ENCODE data around the gene BICD1. TPM values are rescaled to one million over a fixed set of nuclear protein-coding genes. Genes with fewer than 3 reads are reported as not detected.
A peak's percentile ranks its signal among the peaks of the same experiment; 100 is the strongest.

The BICD1 gene
- total RNA-seq, 1 donor, result 17.9 TPM

DNA sequence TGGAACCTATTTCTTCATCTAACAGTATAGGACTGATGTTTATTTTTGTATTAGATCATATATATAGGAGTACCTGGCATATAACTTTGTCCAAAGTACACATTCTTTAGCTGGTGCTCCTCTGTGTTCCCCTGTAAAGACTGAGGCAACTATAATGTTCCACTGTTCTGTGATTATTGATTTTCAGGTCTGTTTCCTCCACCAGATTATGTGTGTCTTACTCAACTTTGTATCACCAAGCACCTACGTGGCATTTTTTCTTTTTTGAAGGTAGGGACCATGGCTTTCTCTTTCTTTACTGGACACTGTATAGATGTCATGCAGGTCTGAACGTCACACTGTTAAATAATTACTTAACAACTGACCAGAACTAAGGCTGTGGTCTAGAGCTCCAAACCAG, 29.3 kb downstream of the BICD1 start:
- no peak for TF ChIP-seq CTCF (IDR thresholded peaks at IDR 0.05; ENCODE audit: insufficient read depth, low read length)
- no peak overlapping the region for H3K4me3 ChIP-seq (ENCODE audit: low read depth, low read length)
- no peak for DNase-seq (ENCODE audit: low read depth)

DNA sequence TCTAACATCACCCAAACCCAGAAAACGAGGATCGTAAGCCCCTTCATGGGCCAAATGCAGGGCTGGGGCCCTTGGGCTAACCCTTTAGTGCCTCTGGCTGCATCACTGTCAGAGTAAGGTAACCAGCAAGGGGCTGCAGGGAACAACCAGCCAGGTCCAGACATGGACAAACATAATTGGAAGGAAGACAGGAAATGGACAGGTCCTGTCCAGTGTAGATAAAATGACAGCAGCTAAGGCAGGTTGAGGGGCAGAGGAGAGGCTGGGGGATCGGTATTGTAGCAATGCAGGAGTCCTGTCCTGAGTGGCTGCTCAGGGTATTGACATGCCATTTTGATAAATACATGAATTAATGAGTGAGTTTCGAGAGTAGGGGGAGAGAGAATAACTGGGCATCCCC, 29.8 kb downstream of the BICD1 start:
- no peak for TF ChIP-seq CTCF (IDR thresholded peaks at IDR 0.05; ENCODE audit: insufficient read depth, low read length)
- DNase-seq (ENCODE audit: low read depth), result no peak
- no peak overlapping the region for H3K4me3 ChIP-seq (ENCODE audit: low read depth, low read length)

DNA sequence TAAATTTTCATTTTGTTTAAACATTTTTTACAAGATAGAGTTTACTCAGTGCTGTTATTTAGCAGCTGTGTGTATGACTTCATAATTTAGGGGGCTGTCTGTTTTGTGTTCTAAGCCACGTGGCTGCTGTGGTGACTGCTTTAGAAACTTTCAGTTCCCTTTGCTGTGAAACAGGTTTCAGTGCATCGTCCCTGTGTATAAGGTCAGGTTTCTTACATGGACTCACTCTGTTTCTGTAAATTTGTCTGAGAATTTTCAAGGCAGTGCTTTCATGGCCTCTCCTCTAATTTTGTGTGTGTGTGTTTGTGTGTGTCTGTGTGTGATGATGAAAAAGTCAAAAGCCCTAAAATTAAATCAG, 32.4 kb downstream of the BICD1 start:
- no peak for TF ChIP-seq CTCF (IDR thresholded peaks at IDR 0.05; ENCODE audit: insufficient read depth, low read length)
- peak overlapping the region; percentile 50 for H3K4me3 ChIP-seq (ENCODE audit: low read depth, low read length)
- DNase-seq (ENCODE audit: low read depth), result peak; percentile 57

- no peak for DNase-seq (ENCODE audit: low read depth)
- no peak for TF ChIP-seq CTCF (IDR thresholded peaks at IDR 0.05; ENCODE audit: insufficient read depth, low read length)
Observed at GRCh38 chr12:32140877-32141276, 34.2 kb downstream of the BICD1 start.

DNA sequence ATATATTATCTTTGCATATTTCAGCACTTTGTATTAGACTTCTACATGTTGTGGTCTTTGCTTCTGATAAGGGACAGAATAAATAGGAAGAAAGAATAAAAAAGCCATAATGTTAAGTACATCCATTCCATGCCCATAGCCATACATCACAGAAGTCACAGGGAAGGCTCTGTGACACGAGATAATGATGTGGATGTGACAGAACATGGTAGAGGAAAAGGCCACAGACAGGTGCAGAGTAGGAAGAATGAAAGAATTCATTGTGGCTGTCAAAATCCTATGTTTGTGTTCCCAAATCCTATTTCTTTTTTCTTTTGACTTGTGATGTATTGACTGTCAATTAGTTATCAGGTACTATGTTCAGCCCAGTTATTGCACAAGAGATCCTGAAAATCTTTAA, 38.4 kb downstream of the BICD1 start:
- no peak overlapping the region for H3K4me3 ChIP-seq (ENCODE audit: low read depth, low read length)
- no peak for DNase-seq (ENCODE audit: low read depth)
- TF ChIP-seq CTCF (IDR thresholded peaks at IDR 0.05; ENCODE audit: insufficient read depth, low read length), result no peak

More at GRCh38 chr12:32140877-32141276, 34.2 kb downstream of the BICD1 start:
- no peak overlapping the region for H3K4me3 ChIP-seq (ENCODE audit: low read depth, low read length)

DNA sequence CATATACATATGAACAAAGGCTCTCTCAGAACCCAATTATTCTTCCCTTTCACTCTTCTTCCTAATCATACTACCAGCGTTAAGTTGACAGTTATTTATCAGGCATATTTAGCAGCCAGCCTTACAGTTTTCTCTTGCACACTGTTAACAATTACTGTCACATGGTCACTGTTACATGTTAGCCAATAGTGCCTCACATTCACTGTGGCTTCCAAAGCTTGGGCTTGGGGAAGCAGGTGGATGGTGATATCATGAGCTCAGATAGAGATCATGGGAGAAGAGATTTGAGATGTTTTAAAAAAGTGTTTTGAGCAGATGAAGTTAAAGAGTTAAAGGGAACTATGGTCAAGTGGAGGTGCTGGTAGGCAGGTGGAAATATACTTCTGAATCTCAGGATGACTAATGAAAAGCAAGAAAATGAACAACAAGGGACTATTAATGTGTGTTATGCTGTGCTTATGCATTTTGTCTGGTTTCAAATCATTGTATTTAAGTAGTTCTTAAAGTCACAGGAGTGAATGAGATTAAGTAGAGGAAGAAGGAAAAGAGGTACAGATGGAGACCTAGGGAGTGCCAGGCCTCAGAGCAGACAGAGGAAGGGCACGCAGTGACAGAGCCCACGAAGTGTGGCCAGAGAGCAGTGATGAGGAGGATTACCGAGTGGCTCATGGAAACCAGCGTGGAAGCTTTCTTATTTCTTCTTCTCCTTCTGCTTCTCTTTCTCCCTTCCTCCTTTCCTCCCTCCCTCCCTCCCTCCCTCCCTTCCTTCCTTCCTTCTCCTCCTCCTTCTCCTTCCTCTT, 39.6 kb downstream of the BICD1 start:
- no peak for DNase-seq (ENCODE audit: low read depth)
- TF ChIP-seq CTCF (IDR thresholded peaks at IDR 0.05; ENCODE audit: insufficient read depth, low read length), result no peak
- H3K4me3 ChIP-seq (ENCODE audit: low read depth, low read length), result no peak overlapping the region

- no peak for TF ChIP-seq CTCF (IDR thresholded peaks at IDR 0.05; ENCODE audit: insufficient read depth, low read length)
- DNase-seq (ENCODE audit: low read depth), result peak; percentile 27
- H3K4me3 ChIP-seq (ENCODE audit: low read depth, low read length), result no peak overlapping the region
Observed at GRCh38 chr12:32148372-32148771, 41.7 kb downstream of the BICD1 start.

All from fibroblast of the aortic adventitia (primary cell).